HG02943 (cell line): ENCODE results near the gene UQCC2.

Experiments
- ATAC-seq: cut with Tn5 transposase; IDR thresholded peaks from one replicate; pipeline ENCODE4 v1.9.1; 2021; ENCODE audit warnings: mild to moderate bottlenecking, low read depth, moderate library complexity; ENCODE audit not compliant: unreplicated experiment

Gene UQCC2

DNA sequence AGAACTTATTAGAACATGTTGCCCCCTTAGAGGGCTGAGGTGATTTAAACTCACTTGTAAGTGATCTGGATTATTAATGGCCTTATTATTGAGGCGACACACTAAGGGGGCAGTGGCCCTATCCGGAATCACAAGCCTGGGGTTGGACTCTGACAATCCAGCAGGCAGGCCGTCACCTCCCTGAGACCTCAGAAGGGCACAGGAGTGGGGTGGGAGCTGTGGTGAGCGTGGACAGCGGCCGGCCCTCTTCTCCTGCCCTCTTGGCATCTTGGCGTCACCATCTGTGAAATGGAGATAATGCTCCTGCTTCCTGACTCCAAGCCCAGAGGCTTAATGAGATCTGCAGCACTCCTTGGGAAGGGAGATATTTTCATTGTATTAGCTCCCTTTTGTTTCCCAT is 15.6 kb upstream of the UQCC2 start:
- ATAC-seq, result no peak

DNA sequence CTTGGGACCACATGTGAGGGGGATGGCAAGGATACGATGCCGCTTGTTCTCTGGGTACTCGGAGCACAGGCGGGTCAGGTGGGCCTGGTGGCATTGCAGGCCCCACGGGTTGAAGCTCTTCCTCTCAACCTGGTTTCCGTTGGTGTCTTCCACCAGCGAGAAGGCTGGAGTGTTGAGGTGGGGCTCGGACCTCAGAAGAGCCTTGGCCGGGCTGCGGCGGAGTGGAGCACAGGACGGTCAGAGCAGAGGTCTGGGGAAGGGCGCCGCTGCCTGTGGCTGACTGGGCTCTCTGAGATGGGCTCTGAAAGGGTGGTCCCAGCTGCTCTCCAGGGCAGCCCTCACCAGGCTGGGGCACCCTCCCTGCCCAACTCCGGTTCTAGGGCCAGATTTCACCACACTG is 15.2 kb upstream of the UQCC2 start:
- ATAC-seq, result no peak

DNA sequence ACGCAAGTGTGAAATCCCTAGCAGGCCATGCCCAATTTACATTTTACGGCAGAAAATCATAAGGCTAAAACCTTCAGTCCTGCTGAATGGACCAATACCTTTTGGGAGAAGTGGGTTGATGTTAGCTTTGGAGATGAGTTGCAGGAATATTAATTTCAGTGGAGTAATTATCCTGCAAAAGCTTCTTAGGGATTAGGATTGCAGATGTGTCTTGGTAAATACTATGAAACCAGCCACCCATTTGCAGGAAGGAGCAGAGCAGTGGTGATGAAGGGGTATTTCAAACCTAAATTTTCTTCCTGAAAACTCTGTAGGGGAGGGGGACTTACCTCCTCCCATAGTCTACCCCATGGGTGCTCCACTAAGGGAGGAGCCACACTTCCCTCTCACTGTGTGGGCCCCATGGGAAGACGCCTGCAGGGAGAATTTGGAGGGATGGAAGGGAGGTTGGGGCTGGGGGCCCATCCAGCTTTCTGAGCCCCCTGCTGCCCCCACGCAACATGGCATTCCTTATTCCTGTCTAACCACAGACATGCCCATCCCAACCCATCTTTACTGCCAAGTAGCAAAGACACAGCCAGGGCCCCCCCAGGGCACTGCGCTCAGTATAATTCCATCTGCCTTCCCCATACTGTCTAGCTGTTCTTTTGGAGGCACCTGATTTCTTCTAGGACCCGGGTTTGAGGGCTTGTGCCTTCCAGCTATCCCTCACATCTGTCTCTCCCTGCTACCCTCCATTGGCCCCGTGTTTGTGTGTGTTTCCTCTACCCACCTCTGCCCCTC is 14.6 kb upstream of the UQCC2 start:
- no peak for ATAC-seq

DNA sequence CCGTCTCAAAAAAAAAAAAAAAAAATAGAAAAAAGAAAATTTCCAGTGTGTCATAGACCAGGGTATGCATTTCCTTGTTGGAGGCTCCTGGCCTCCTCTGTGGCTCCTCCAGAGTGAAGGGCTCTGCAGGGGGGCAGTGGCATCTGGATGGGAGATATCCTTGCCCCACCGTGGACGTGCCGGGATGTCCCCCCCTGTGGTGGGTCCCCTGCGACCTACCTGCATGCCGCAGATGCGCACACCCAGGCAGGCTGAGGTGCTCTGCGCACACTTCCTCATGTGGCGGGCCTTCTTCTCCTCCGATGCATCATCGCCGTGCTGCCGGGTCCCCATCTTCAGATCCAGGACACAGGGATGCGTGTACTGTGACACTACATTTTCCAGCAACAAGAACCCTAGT is 13.7 kb upstream of the UQCC2 start:
- no peak for ATAC-seq

DNA sequence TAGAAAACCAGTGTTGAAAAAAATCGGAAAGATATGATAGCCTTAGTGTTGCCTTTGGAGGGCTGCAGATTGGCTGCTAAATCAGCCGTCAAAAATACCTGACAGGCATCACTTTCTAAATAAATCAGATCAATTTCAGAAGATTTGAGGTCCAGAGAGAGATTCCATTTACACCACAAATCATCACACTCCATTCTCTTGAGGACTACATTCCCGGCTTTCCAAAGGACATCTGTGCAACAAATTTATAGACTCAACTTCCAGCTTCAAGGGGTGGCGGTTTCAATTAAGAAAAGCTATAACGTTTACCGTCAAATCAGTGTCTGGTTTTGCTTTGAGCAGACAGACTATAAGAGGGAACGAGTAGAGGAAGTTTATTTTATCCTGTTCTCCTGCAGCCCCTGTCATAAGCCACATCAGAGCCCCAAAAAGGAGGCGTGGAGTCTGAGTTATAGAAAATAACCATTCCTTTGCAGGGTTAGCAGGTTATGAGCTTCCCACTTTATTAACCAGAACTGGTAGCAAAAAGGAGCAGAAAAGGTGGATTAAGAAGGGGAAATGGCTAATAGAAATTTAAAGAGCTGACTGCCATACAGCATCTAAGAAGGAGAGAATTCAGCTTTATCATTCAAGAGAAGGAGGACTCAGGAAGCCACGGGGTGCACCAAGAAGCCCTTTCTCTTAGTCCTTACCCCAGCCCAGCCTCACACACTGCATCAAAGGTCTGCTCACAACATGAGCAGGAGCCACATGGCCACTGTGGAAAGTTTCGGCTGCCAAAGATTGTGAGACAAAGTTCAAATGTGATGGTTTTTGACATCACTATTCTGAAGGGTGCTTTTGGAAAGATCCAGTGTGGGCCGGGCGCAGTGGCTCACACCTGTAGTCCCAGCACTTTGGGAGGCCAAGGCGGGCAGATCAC is 12.9 kb upstream of the UQCC2 start:
- ATAC-seq, result no peak

DNA sequence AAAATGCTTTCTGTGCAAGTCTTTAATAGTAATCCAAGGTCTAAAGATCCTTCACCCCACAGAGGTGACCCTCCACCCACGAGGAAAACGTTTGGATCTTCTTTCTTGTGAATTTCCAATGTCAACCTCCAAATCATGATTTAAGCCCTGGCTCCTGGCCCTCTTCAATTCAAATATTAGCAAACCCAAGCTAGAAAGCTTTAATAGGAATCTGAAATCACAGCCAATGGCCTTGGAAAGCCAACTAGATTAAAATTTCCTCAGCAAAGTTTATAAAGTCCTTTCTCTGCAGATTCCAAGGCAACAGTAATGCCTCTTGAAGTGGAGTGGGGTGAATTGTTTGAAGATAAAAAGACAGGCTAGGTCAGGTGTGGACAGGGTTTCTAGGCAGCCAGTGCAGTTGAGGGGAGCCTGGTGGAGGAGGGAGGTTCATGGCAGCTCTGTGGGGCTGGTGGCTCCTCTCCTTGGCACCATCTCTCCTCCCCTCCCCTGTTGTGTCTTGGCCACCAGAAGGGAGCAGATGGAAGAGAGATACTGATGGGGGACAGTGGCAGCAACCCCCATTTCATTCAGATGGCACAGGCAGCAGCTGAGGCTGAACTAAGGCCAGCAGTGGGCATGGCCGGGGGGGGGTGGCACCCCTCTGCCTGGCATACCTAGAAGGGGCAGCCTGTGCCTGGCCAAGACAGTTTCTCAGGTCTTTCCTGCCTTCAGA is 12.0 kb upstream of the UQCC2 start:
- no peak for ATAC-seq

DNA sequence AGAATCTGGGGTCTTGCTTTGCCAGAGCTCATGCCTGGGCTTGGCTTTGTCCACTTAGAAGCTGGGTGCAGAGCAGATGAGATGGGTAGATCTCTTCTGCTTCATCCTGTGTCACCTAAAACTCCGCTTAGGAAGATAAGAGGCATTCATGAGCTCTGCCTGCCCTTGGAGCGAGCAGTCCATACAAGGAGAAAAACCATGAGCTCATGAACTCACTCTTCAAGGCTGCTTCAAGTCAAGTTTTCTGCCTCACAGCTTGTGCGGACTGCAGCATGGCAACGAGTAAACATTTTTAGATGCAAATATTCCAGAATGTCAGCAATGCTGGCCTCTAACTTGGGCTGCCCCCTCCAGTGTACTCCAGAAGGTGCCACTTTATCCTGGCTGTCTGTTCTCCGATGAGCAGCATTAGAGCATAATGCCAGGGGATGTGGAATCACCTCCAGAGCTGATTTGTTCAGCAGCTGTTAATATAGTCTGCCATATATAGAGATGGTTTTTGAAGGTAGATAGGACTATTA is 10.7 kb upstream of the UQCC2 start:
- ATAC-seq, result no peak

DNA sequence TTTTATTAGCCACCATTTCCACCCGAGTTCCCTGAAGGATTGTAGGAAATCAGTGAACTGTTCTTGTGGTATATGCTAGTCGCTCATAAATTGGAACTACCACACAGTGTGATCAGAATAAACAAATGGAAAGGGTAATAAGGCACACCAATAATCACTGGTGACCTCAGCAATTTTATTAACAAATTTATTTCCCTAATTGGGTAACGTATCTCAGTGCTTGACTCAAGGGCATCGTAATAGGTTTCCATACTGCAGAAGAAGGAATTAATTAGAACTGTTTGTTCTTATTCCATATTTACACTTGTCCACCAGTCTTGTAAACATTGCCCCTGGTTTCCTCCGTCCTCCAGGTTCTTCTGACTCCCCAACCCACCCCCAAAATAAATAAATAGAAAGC is 10.0 kb upstream of the UQCC2 start:
- no peak for ATAC-seq

DNA sequence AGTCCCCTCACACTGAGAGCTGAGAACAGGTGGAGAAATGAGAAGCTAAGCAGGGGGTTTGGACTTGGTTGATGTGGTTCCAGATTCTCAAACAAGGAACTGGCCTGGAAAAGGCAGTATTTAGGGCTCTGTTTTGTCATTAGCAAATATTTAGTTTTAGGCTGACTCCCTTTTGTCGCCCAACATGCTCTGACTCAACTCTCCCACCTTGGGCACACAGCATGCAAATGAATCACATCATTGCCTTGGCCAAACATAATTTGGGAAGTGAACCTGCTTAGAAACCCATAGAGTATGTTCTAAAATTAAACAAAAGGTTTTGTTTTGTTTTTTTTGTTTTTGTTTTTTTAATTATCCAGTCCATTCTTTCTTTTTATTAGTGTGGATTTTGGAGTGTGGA is 9.5 kb upstream of the UQCC2 start:
- no peak for ATAC-seq

DNA sequence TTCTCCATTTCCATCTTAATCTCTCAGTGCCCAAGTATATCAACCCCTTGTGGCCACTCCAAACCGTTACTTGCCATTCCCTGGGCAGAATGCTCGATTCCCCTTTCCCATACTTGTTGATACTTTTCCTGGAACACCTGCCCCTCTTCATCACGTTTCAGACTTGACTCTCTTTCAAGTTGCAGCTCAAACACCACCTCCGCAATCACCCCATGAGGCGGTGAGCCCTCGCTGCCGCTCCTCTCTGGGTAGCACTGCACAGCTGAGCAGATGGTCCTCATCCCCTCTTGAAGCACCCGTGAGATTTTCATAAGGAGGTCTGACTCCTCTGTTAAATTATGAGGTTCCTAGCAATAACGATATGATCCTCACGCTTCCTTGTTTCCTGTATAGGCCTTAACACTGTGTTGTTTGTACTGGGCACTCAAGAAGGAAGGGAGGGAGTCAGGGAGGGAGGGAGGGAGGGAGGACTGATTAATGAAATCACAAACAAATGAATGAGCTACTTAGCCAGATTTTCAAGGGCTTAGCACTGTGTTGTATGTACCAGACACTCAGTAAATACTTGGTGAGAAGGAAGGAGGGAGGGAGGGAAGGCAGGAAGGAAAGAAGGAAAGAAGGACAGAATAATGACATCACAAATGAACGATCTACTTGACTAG is 8.0 kb upstream of the UQCC2 start:
- ATAC-seq, result no peak

DNA sequence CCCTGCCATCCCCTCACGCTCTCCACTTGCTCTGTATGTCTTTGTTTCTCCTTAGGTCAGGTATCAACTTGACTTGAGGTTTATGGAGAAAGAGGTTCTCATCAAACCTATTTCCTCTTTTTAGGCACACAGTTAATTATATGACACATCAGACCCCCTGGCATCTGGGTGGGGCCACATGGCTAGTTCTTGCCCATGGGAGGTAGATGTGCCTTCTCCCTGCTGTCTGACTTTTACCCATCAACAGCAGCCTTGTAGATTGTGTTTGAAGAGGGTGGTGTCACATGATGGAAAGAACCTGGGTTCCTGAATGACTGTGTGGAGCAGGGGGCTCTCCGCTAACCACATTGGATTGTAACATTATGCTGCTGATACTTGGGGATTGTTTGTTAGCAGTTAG is 7.2 kb upstream of the UQCC2 start:
- no peak for ATAC-seq

DNA sequence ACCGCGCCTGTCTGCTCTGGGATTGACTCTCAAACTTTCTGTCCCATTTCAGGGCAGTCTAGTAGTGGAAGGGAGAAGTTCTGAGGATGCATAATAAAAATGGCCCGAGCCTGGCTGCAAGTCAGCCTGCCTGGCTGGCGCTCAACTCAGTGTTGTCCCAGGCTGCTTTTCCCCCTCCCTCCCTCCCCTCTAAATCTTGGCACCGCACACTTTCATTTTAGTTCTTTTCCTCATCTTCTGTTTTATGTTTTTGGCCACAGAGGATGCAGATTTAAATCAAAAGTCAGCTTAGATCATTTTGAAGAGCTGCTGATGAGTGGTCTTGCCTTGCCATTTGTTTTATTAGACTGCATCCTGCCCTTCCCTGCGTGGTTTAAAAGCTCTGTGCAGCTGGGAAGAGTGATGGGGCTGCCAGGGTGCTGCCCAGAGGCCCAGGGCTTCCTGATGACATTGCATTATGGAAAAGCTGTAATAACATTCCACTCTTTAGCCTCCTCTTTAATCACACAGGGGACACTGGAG is 6.5 kb upstream of the UQCC2 start:
- no peak for ATAC-seq

DNA sequence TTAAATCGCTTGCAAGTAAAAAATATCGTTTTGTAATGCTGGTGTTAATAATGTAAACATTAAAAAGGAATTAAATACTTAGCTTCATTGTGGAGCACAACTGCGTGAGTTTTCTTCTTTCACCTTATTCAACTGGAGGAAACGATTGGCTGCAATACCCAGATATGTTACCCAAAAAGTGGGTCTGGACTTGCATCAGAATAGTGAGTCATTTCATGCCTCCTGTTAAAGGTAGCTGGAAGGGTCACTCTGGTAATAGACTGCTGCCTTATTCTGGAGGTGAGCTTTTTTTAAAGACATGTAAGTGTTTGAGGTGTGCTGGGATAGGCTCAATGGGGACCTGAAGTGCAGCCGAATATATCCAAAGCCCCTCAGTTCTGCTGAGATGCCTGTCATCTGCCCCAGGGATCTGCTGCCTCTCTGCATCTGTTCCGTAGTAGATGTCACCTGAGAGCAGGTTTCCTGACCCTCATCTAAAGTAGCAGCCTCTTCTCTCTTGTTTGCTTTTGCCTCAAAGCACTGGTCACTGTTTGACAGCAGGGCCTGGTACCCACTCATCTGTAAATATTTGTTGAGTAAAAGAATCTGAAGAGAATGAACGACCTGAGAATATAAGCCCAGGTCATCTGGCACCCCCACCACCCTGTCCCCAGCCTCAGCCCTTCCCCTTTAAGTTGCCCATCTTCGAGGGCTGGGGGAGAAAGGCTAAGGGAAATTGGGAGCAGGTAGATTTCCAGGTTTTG is 5.6 kb upstream of the UQCC2 start:
- no peak for ATAC-seq

DNA sequence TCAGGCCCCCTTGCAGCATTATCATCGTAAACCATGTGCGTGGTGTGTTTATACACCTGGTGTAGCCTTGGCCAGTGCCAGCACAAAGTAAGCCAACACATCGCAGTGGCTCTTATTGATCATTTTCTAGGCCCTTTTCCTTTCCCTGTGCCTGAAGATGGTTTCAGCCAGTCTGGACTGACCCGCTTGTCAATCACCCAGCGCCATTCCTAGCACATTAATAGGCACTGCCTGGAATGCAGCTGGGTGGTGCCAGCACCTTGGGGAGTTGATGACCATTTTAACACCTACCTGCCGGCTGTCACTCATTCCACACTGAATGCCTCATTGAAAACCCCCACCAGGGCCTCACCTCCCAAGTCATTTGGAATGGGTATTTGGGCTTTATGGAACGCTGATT is 4.9 kb upstream of the UQCC2 start:
- no peak for ATAC-seq

DNA sequence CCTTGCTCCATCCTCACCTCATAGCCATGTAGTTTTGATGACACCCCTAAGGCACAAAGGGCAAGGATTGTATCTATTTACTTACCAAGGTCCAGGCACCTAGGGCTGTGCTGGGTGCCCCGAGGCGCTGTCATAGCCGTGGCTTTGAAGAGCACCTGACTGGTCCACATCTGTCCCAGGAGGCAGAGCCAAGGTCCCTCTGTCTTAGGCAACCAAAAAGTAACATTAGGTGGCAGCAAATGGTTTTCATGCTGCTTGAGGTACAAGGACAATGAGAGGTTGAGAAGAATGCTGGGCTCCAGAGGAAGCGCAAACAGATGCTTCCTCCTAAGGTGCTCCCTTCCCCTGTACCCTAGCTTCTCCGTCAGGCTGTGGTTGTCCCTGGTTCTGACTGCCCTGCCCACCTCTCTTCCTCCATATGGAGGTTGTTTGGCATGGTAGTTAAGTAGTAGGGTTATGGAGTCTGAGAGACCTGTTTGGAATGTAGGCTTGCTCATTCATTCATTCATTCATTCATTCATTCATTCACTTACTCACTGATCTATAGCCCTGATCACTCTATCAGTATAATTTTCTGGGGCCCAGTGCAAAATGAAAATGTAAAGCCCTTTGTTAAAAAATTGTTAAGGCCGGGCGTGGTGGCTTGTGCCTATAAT is 3.0 kb upstream of the UQCC2 start:
- no peak for ATAC-seq

DNA sequence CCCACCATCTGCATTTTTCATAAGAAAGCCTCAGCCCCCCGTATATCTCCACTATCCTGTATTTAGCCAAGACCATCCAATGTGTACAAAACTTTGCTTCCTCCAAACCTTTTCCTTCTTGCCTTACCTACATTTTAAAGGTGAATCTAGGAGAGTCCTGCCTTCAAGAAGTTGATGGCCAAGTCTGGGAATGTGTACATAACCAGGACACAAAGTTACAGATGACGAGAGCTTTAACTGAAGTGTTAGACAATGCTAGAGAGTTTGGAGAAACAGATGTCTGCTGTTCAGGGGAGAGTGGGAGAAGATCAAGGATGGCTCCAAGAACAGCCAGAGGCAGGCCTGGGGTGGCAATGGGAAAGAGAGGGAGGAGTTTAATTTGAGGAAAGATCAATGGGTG is 2.3 kb upstream of the UQCC2 start:
- ATAC-seq, result no peak

DNA sequence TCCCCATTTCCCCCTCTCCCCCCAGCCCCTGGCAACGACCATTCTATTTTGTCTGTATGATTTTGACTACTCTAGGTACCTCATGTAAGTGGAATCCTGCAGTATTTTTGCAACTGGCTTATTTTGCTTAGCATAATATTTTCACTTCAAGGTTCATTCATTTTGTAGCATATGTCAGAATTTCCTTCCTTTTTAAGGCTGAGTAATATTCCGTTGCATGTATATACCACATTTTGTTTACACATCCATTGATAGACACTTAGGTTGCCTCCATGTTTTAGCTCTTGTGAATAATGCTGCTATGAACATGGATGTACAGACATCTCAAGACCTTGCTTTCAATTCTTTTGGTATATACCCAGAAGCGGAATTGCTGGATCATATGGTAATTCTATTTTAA is 1.4 kb upstream of the UQCC2 start:
- no peak for ATAC-seq

DNA sequence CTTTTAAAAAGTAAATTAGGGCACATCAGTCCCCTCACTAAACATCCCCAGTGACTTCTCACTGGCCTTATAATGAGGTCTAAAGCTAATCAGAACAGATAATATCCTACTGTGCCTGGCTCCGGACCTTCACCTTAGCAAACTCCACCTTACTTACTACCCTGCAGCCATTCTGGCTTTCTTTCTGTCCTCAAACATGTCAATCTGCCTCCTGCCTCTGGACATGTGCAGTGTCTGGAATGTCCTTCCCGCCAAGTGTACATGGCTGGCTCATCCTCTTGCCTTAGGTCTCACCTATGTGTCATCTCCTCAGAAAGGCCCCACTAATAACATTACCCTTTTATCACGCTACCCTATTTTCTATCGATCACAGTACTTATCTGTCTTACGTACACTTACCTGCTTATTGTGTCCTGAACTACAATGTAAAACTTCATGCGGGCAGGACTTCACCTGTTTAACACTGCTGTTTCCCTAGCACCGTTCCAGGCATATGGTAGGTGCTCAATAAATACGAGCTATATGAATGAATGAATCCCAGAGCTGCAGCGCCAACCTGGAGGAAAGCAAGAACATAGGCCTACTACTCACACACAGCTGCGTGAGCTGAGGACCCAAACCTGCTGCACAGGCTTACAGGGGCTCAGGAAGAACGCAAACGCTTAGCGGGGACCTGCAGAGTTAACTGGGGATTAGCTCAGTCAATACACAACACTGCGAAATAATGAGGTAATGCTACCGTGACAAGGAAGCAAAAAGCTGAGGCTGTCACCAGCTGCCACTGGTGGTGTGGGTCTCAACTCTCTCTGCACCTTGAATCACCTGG is 991 bp downstream of the UQCC2 start:
- ATAC-seq, result no peak
